A549 (cell line): ENCODE measurements around the gene TM2D3. TPM values are rescaled to one million over a fixed set of nuclear protein-coding genes. Genes with fewer than 3 reads are reported as not detected.

Experiments
- ATAC-seq, 2 experiments: fragments of 200-7000 bp in 1 of 2; fragments of >200 bp in 1 of 2; cut with Nextera tagmentation in 1 of 2; cut with Tn5 transposase in 1 of 2; 3 replicates each; pipeline versions ENCODE4 v1.8.0 to v1.9.1; 2018 to 2020; ENCODE audit warnings: mild to moderate bottlenecking in 1 of 2, moderate library complexity in 1 of 2
- CTCF ChIA-PET: fragments of 300-600 bp; sonication (Branson Sonifier 250); formaldehyde crosslinking; extraction: SDS; loops from one replicate; lab custom pipeline; 2021; ENCODE audit warnings: antibody characterized with exemption, inconsistent platforms; lab: Yijun Ruan, JAX
- POLR2A ChIA-PET: fragments of 350-600 bp; formaldehyde crosslinking; extraction: SDS; loops from one replicate; lab custom pipeline; 2021; ENCODE audit warnings: antibody characterized with exemption, inconsistent platforms; lab: Yijun Ruan, JAX
- DNase-seq, 2 experiments: peaks; one replicate each; pipeline versions ENCODE4 v3.0.0 to v3.0.0-alpha.2; 2011 to 2016; ENCODE audit warnings: low read depth in 1 of 2, low spot score in 1 of 2
- FAIRE-seq: peaks from 2 replicates; lab custom pipeline; 2011; peaks lifted over from hg19 to GRCh38; lab: Jason Lieb, UNC
- H3K27ac ChIP-seq, 2 experiments: fragments of >200 bp; sonication (Bioruptor Twin); formaldehyde crosslinking; 3 replicates each; pipeline ENCODE4 v1.5.1; 2016 to 2017
- H3K4me1 ChIP-seq: fragments of >200 bp; sonication (Bioruptor Twin); formaldehyde crosslinking; 3 replicates; pipeline ENCODE4 v1.6.1; 2016
- H3K4me2 ChIP-seq: fragments of >200 bp; sonication (Bioruptor Twin); formaldehyde crosslinking; 3 replicates; pipeline ENCODE4 v1.6.1; 2016
- H3K4me3 ChIP-seq: fragments of >200 bp; sonication (Bioruptor Twin); formaldehyde crosslinking; 3 replicates; pipeline ENCODE4 v1.5.1; 2016
- H3K9me3 ChIP-seq: fragments of >200 bp; sonication (Bioruptor Twin); formaldehyde crosslinking; 3 replicates; pipeline ENCODE4 v1.6.1; 2016
- CBX2 ChIP-seq: fragments of 200-600 bp; sonication (generic); IDR thresholded peaks from 2 replicates; pipeline ENCODE4 v1.6.1; 2016; ENCODE audit warnings: low read depth, mild to moderate bottlenecking, borderline replicate concordance
- CBX8 ChIP-seq: fragments of 200-600 bp; sonication (generic); IDR thresholded peaks from 2 replicates; pipeline ENCODE4 v1.6.1; 2016
- EHMT2 ChIP-seq: fragments of 200-600 bp; sonication (generic); IDR thresholded peaks from 2 replicates; pipeline ENCODE4 v1.6.1; 2016; ENCODE audit warnings: antibody characterized with exemption, low read depth, mild to moderate bottlenecking, moderate library complexity
- ESRRA ChIP-seq: fragments of 150-350 bp; IDR thresholded peaks from 2 replicates; pipeline ENCODE4 v1.6.1; 2014; ENCODE audit warnings: mild to moderate bottlenecking, low read length, borderline replicate concordance
- FOXS1 ChIP-seq: fragments of 250-450 bp; sonication (Bioruptor Pico); IDR thresholded peaks from 2 replicates; pipeline ENCODE4 v1.5.0; 2020; ENCODE audit warnings: mild to moderate bottlenecking, moderate library complexity
- HEYL ChIP-seq: fragments of 250-450 bp; sonication (Bioruptor Pico); IDR thresholded peaks from 2 replicates; pipeline ENCODE4 v1.8.0; 2021; ENCODE audit warnings: mild to moderate bottlenecking, moderate library complexity
- KDM5A ChIP-seq: fragments of 200-600 bp; sonication (generic); IDR thresholded peaks from 2 replicates; pipeline ENCODE4 v1.6.1; 2016; ENCODE audit warnings: antibody characterized with exemption, mild to moderate bottlenecking
- MYC ChIP-seq: IDR thresholded peaks from 2 replicates; pipeline ENCODE4 v1.6.1; 2012; ENCODE audit warnings: mild to moderate bottlenecking, inconsistent platforms, low read length, improper control_type of control experiment, borderline replicate concordance
- NFE2L2 ChIP-seq: fragments of 150-350 bp; conservative IDR thresholded peaks from 2 replicates; pipeline ENCODE4 v1.6.1; 2014; ENCODE audit warnings: low read length
- NPAS2 ChIP-seq: fragments of 250-450 bp; sonication (Bioruptor Pico); IDR thresholded peaks from 2 replicates; pipeline ENCODE4 v1.8.0; 2022; ENCODE audit warnings: mild to moderate bottlenecking, moderate library complexity, borderline replicate concordance
- PHF8 ChIP-seq: fragments of 200-600 bp; sonication (generic); IDR thresholded peaks from 2 replicates; pipeline ENCODE4 v1.6.1; 2016; ENCODE audit warnings: low read depth, mild to moderate bottlenecking, antibody characterized with exemption, moderate library complexity, borderline replicate concordance
- TFCP2L1 ChIP-seq: fragments of 250-450 bp; sonication (Bioruptor Pico); IDR thresholded peaks from 2 replicates; pipeline ENCODE4 v1.5.0; 2021; ENCODE audit warnings: mild to moderate bottlenecking
- ZNF302 ChIP-seq: fragments of 250-450 bp; sonication (Bioruptor Pico); IDR thresholded peaks from 2 replicates; pipeline ENCODE4 v1.9.0; 2021; ENCODE audit warnings: inconsistent platforms, mild to moderate bottlenecking, moderate library complexity
- WGBS: methylation state at CpG from one replicate; pipeline ENCODE4 v1.1.6; 2017; ENCODE audit errors: missing lambda C conversion rate; 5-methylcytosine and 5-hydroxymethylcytosine counted together
- polyA plus RNA-seq, 4 experiments: library from polyadenylated mRNA; depleted of rRNA in 3 of 4; stranded (reverse); fragments of >200 nt; fragmentation: RNase III in 1 of 4; extraction: RNeasy Plus Mini Kit Qiagen cat#74134 plus additional on column Dnase treatment in 1 of 4; gene quantifications; 2 replicates in 3 of 4; 3 replicates in 1 of 4; pipeline ENCODE4 v1.2.3, GENCODE V29; 2011 to 2017
- TF ChIP-seq, protein P1 (sequence below): fragments of 450-650 bp; IDR thresholded peaks from 2 replicates; pipeline ENCODE4 v1.6.1; 2014; ENCODE audit warnings: antibody characterized with exemption
- TF ChIP-seq, protein P2 (sequence below): IDR thresholded peaks from 2 replicates; pipeline ENCODE4 v1.6.1; 2012
- TF ChIP-seq, protein P3 (sequence below): fragments of 250-450 bp; sonication (Bioruptor Pico); IDR thresholded peaks from 2 replicates; pipeline ENCODE4 v1.5.0; 2021; ENCODE audit warnings: mild to moderate bottlenecking, moderate library complexity, borderline replicate concordance
- TF ChIP-seq, protein P4 (sequence below): fragments of >200 bp; sonication (Bioruptor Twin); formaldehyde crosslinking; IDR thresholded peaks from 3 replicates; pipeline ENCODE4 v1.6.1; 2016
- TF ChIP-seq, protein P5 (sequence below): fragments of 150-350 bp; IDR thresholded peaks from 2 replicates; pipeline ENCODE4 v1.6.1; 2014; ENCODE audit warnings: low read depth, mild to moderate bottlenecking, low read length

TM2D3 gene
- polyA plus RNA-seq, 2 of the 4 experiments (the other 2 are of a cell fraction) = 39.6 to 76.6 TPM

DNA sequence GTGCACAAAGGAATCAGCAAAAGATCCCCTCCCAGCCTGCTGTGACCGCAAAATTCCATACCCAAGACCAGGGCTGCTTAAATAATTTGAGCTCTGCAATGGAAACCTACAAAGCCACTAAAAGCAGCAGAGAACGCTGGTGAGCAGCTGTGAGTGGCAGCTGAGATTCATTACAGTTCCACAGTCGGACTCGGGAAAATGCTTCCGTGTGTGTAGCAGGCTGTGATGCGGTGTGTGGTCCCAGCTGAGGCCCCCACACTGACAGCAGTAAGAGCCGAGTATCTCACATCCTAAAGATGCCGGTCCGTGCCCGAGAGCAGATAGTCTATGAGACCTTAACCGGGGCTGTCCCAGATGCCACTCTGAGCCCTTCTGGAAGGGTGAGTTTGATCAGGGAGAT, 37.4 kb downstream of the TM2D3 start:
- TF ChIP-seq PHF8 = no peak
- no peak for TF ChIP-seq TFCP2L1 (CRISPR knock-in tag)
- TF ChIP-seq, protein P1, sequence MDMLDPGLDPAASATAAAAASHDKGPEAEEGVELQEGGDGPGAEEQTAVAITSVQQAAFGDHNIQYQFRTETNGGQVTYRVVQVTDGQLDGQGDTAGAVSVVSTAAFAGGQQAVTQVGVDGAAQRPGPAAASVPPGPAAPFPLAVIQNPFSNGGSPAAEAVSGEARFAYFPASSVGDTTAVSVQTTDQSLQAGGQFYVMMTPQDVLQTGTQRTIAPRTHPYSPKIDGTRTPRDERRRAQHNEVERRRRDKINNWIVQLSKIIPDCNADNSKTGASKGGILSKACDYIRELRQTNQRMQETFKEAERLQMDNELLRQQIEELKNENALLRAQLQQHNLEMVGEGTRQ = no peak
- TF ChIP-seq, protein P2, sequence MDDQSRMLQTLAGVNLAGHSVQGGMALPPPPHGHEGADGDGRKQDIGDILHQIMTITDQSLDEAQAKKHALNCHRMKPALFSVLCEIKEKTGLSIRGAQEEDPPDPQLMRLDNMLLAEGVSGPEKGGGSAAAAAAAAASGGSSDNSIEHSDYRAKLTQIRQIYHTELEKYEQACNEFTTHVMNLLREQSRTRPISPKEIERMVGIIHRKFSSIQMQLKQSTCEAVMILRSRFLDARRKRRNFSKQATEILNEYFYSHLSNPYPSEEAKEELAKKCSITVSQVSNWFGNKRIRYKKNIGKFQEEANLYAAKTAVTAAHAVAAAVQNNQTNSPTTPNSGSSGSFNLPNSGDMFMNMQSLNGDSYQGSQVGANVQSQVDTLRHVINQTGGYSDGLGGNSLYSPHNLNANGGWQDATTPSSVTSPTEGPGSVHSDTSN = no peak
- TF ChIP-seq, protein P3, sequence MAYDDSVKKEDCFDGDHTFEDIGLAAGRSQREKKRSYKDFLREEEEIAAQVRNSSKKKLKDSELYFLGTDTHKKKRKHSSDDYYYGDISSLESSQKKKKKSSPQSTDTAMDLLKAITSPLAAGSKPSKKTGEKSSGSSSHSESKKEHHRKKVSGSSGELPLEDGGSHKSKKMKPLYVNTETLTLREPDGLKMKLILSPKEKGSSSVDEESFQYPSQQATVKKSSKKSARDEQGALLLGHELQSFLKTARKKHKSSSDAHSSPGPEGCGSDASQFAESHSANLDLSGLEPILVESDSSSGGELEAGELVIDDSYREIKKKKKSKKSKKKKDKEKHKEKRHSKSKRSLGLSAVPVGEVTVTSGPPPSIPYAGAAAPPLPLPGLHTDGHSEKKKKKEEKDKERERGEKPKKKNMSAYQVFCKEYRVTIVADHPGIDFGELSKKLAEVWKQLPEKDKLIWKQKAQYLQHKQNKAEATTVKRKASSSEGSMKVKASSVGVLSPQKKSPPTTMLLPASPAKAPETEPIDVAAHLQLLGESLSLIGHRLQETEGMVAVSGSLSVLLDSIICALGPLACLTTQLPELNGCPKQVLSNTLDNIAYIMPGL (CRISPR knock-in tag) = no peak
- TF ChIP-seq EHMT2 = no peak
- TF ChIP-seq ESRRA = no peak
- TF ChIP-seq, protein P4, sequence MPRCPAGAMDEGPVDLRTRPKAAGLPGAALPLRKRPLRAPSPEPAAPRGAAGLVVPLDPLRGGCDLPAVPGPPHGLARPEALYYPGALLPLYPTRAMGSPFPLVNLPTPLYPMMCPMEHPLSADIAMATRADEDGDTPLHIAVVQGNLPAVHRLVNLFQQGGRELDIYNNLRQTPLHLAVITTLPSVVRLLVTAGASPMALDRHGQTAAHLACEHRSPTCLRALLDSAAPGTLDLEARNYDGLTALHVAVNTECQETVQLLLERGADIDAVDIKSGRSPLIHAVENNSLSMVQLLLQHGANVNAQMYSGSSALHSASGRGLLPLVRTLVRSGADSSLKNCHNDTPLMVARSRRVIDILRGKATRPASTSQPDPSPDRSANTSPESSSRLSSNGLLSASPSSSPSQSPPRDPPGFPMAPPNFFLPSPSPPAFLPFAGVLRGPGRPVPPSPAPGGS = no peak
- TF ChIP-seq CBX2 = no peak
- TF ChIP-seq MYC = no peak
- TF ChIP-seq KDM5A = no peak
- TF ChIP-seq, protein P5, sequence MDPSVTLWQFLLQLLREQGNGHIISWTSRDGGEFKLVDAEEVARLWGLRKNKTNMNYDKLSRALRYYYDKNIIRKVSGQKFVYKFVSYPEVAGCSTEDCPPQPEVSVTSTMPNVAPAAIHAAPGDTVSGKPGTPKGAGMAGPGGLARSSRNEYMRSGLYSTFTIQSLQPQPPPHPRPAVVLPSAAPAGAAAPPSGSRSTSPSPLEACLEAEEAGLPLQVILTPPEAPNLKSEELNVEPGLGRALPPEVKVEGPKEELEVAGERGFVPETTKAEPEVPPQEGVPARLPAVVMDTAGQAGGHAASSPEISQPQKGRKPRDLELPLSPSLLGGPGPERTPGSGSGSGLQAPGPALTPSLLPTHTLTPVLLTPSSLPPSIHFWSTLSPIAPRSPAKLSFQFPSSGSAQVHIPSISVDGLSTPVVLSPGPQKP = no peak
- no peak for TF ChIP-seq NPAS2
- TF ChIP-seq, all 56 proteins: peak for 0

DNA sequence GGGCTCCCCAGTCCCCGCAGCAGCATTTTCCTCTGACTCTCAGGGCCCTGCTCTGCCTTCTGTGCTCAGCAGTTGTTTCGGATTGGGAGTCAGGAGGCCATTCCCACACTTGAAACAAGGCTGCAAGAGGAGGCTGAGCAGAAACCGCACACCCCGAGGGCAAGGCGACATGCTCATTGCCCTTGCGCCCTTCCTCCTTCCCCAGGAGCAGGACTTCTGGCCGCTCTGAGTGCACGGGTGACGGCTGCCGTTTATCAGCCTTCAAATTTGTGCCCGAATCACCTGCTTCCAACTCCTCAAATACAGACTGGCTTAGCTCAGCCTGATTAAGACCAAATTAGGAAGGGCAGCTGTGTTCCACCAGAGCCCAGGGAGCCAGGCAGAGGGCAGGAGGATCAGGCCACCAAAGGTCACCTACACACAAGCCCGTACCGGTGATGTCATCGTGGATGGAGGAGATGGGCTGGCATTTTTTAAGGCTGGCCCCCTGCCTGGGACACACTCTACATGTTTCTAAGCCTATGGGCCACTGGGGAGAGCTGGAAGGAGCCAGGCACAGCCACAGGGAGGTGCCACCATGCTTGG, 38.1 kb downstream of the TM2D3 start:
- ChIA-PET POLR2A (no interaction called here), CTCF (interaction anchor here (0.5 to 1.4 kb wide), 3 partner anchors 27 to 598 kb away, joined by 4 read pairs; no protein-coding TSS in a partner anchor)
- 83% methylated on average over 14 of the region's 14 CpGs for WGBS
- no peak overlapping the region for H3K4me2 ChIP-seq
- no peak overlapping the region; a peak in 1 of 6 replicates for H3K27ac ChIP-seq
- no peak overlapping the region for H3K4me3 ChIP-seq
- ATAC-seq = no peak
- DNase-seq = no peak
- no peaks in the 10 kb centered on the region for H3K9me3 ChIP-seq
- TF ChIP-seq EHMT2 (no peak), FOXS1 (CRISPR knock-in tag) (no peak), ZNF302 (CRISPR knock-in tag) (no peak), CBX2 (no peak), CBX8 (no peak), HEYL (CRISPR knock-in tag) (no peak), NFE2L2 (no peak)
- TF ChIP-seq, all 56 proteins: peak for 0
- no peak for FAIRE-seq
- H3K4me1 ChIP-seq = peaks cover 15% of the 10 kb centered on the region

More for the DNA sequence above, 37.4 kb downstream of the TM2D3 start:
- Histone ChIP-seq H3K4me1 (peaks cover 15% of the 10 kb centered on the region), H3K27ac (no peak overlapping the region; a peak in 1 of 6 replicates), H3K4me3 (no peak overlapping the region), H3K4me2 (no peak overlapping the region), H3K9me3 (no peaks in the 10 kb centered on the region)
- WGBS = 74% methylated on average over 11 of the region's 11 CpGs
- DNase-seq (no peak), ATAC-seq (no peak), FAIRE-seq (no peak)
- CTCF ChIA-PET = interaction anchor here (0.5 to 1.3 kb wide), 2 partner anchors 27 to 30 kb away, joined by 4 read pairs; no protein-coding TSS in a partner anchor
- POLR2A ChIA-PET = no interaction called here
